ENCODE results near the gene MAP1LC3B2.

Gene MAP1LC3B2

GRCh38 chr12:116614194-116614915 is 55.2 kb downstream of the MAP1LC3B2 start:
- DNase-seq (ENCODE audit: low read depth in 2 of 2): no peak

- DNase-seq (ENCODE audit: low read depth in 2 of 2): no peak
These were observed 56.1 kb downstream of the MAP1LC3B2 start for GRCh38 chr12:116615141-116615861.

GRCh38 chr12:116616536-116617248 is 57.5 kb downstream of the MAP1LC3B2 start:
- DNase-seq (ENCODE audit: low read depth in 2 of 2): no peak

- no peak for DNase-seq (ENCODE audit: low read depth in 2 of 2)
These were observed 60.1 kb downstream of the MAP1LC3B2 start for GRCh38 chr12:116619246-116619645.

- DNase-seq (ENCODE audit: low read depth in 2 of 2): no peak
These were observed 60.9 kb downstream of the MAP1LC3B2 start for GRCh38 chr12:116620124-116620491.

GRCh38 chr12:116620492-116621191 is 61.5 kb downstream of the MAP1LC3B2 start:
- DNase-seq (ENCODE audit: low read depth in 2 of 2): no peak

- DNase-seq (ENCODE audit: low read depth in 2 of 2): no peak
These were observed 62.0 kb downstream of the MAP1LC3B2 start for GRCh38 chr12:116621194-116621593.

- no peak for DNase-seq (ENCODE audit: low read depth in 2 of 2)
These were observed 65.3 kb downstream of the MAP1LC3B2 start for GRCh38 chr12:116624516-116624915.

- DNase-seq (ENCODE audit: low read depth in 2 of 2): no peak
These were observed 67.0 kb downstream of the MAP1LC3B2 start for GRCh38 chr12:116626153-116626552.
